ENCODE results near the gene CALR3.

CALR3 gene

GRCh38 chr19:16442386-16443276, 53.3 kb downstream of the CALR3 start:
- Histone ChIP-seq H2BK5ac (ENCODE audit: low read length) (no peak overlapping the region), H3K4me2 (ENCODE audit: insufficient read depth, low read length, poor library complexity, severe bottlenecking) (no peak overlapping the region), H4K91ac (ENCODE audit: low read depth, low read length, poor library complexity) (no peak overlapping the region), H3K79me1 (ENCODE audit: low read depth, low read length) (peaks cover 4% of the 10 kb centered on the region), H3K27me3 (ENCODE audit: control insufficient read depth in 3 of 3, insufficient read depth in 3 of 3, low read depth in 1 of 3, low read length in 3 of 3) (no peaks in the 10 kb centered on the region), H3K14ac (ENCODE audit: low read length) (no peak overlapping the region), H3K27ac (replicated peaks; ENCODE audit: low read length) (peak overlapping the region; percentile 45), H3K18ac (ENCODE audit: low read length) (no peak overlapping the region), H4K8ac (ENCODE audit: low read depth, low read length) (no peak overlapping the region), H2AK5ac (ENCODE audit: low read depth, low read length) (no peak overlapping the region), H2AFZ (ENCODE audit: low read length) (no peak overlapping the region), H2BK120ac (ENCODE audit: low read depth, low read length) (no peak overlapping the region), H3K4me3 (ENCODE audit: low read length in 2 of 2) (no peak overlapping the region), H3K9ac (ENCODE audit: low read depth, low read length, poor library complexity) (peak overlapping the region; percentile 24), H3K9me3 (replicated peaks in 1 of 2; ENCODE audit: control insufficient read depth in 2 of 2, insufficient read depth in 1 of 2, low read depth in 1 of 2, low read length in 2 of 2) (no peaks in the 10 kb centered on the region), H3K4me1 (ENCODE audit: control insufficient read depth in 2 of 2, insufficient read depth in 1 of 2, low read depth in 1 of 2, low read length in 2 of 2) (peaks cover 4 to 13% of the 10 kb centered on the region in 2 donors), H2BK12ac (ENCODE audit: low read length) (no peak overlapping the region), H3K4ac (ENCODE audit: low read length) (no peak overlapping the region), H3K36me3 (replicated peaks in 1 of 2; ENCODE audit: control insufficient read depth in 2 of 2, insufficient read depth in 2 of 2, low read length in 2 of 2) (peaks cover 10 to 34% of the 10 kb centered on the region in 2 donors), H2BK15ac (ENCODE audit: low read length) (no peak overlapping the region), H3K23ac (ENCODE audit: low read depth, low read length, poor library complexity) (peak overlapping the region; percentile 14)
- DNase-seq (ENCODE audit: low spot score) = no peak
- WGBS, 2 donors (ENCODE audit: extremely low coverage in 2 of 2, insufficient read length in 2 of 2, insufficient replicate concordance in 1 of 2) = no CpG with 5 or more reads among the region's 19 CpGs

- no peak overlapping the region for H2BK15ac ChIP-seq (ENCODE audit: low read length)
- peaks cover 4% of the 10 kb centered on the region for H3K79me1 ChIP-seq (ENCODE audit: low read depth, low read length)
- H3K23ac ChIP-seq (ENCODE audit: low read depth, low read length, poor library complexity) = no peak overlapping the region
- WGBS, 2 donors (ENCODE audit: extremely low coverage in 2 of 2, insufficient read length in 2 of 2, insufficient replicate concordance in 1 of 2) = no CpG with 5 or more reads among the region's 14 CpGs
- H4K91ac ChIP-seq (ENCODE audit: low read depth, low read length, poor library complexity) = no peak overlapping the region
- H2AK5ac ChIP-seq (ENCODE audit: low read depth, low read length) = no peak overlapping the region
- H3K18ac ChIP-seq (ENCODE audit: low read length) = no peak overlapping the region
- H3K4me2 ChIP-seq (ENCODE audit: insufficient read depth, low read length, poor library complexity, severe bottlenecking) = peak overlapping the region; percentile 43
- H3K36me3 ChIP-seq (replicated peaks in 1 of 2; ENCODE audit: control insufficient read depth in 2 of 2, insufficient read depth in 2 of 2, low read length in 2 of 2) = peaks cover 16 to 43% of the 10 kb centered on the region in 2 donors
- H3K9me3 ChIP-seq (replicated peaks in 1 of 2; ENCODE audit: control insufficient read depth in 2 of 2, insufficient read depth in 1 of 2, low read depth in 1 of 2, low read length in 2 of 2) = no peaks in the 10 kb centered on the region
- no peak overlapping the region for H2BK12ac ChIP-seq (ENCODE audit: low read length)
- H2BK120ac ChIP-seq (ENCODE audit: low read depth, low read length) = no peak overlapping the region
- no peak overlapping the region for H3K4ac ChIP-seq (ENCODE audit: low read length)
- H3K4me3 ChIP-seq (ENCODE audit: low read length in 2 of 2) = no peak overlapping the region
- no peak overlapping the region for H2BK5ac ChIP-seq (ENCODE audit: low read length)
- DNase-seq (ENCODE audit: low spot score) = peak; percentile 38
- H3K9ac ChIP-seq (ENCODE audit: low read depth, low read length, poor library complexity) = no peak overlapping the region
- H3K27ac ChIP-seq (replicated peaks; ENCODE audit: low read length) = no peak overlapping the region
- no peaks in the 10 kb centered on the region for H3K27me3 ChIP-seq (ENCODE audit: control insufficient read depth in 3 of 3, insufficient read depth in 3 of 3, low read depth in 1 of 3, low read length in 3 of 3)
- no peak overlapping the region for H4K8ac ChIP-seq (ENCODE audit: low read depth, low read length)
- H3K4me1 ChIP-seq (ENCODE audit: control insufficient read depth in 2 of 2, insufficient read depth in 1 of 2, low read depth in 1 of 2, low read length in 2 of 2) = peaks cover 4 to 13% of the 10 kb centered on the region in 2 donors
- peak overlapping the region; percentile 64 for H2AFZ ChIP-seq (ENCODE audit: low read length)
- H3K14ac ChIP-seq (ENCODE audit: low read length) = no peak overlapping the region
Observed at GRCh38 chr19:16441661-16442162, 54.3 kb downstream of the CALR3 start.

- Histone ChIP-seq H2BK15ac (ENCODE audit: low read length) (no peak overlapping the region), H2AK5ac (ENCODE audit: low read depth, low read length) (no peak overlapping the region), H2AFZ (ENCODE audit: low read length) (no peak overlapping the region), H4K91ac (ENCODE audit: low read depth, low read length, poor library complexity) (no peak overlapping the region), H2BK120ac (ENCODE audit: low read depth, low read length) (no peak overlapping the region), H3K23ac (ENCODE audit: low read depth, low read length, poor library complexity) (no peak overlapping the region), H3K27me3 (ENCODE audit: control insufficient read depth in 3 of 3, insufficient read depth in 3 of 3, low read depth in 1 of 3, low read length in 3 of 3) (no peaks in the 10 kb centered on the region), H3K4me1 (ENCODE audit: control insufficient read depth in 2 of 2, insufficient read depth in 1 of 2, low read depth in 1 of 2, low read length in 2 of 2) (peaks cover 0 to 2% of the 10 kb centered on the region in 2 donors), H3K36me3 (replicated peaks in 1 of 2; ENCODE audit: control insufficient read depth in 2 of 2, insufficient read depth in 2 of 2, low read length in 2 of 2) (peaks cover 34 to 85% of the 10 kb centered on the region in 2 donors), H3K9ac (ENCODE audit: low read depth, low read length, poor library complexity) (no peak overlapping the region), H3K9me3 (replicated peaks in 1 of 2; ENCODE audit: control insufficient read depth in 2 of 2, insufficient read depth in 1 of 2, low read depth in 1 of 2, low read length in 2 of 2) (no peaks in the 10 kb centered on the region), H3K27ac (replicated peaks; ENCODE audit: low read length) (no peak overlapping the region), H3K14ac (ENCODE audit: low read length) (no peak overlapping the region), H3K4me2 (ENCODE audit: insufficient read depth, low read length, poor library complexity, severe bottlenecking) (no peak overlapping the region), H3K79me1 (ENCODE audit: low read depth, low read length) (no peaks in the 10 kb centered on the region), H3K4me3 (ENCODE audit: low read length in 2 of 2) (no peak overlapping the region), H2BK5ac (ENCODE audit: low read length) (no peak overlapping the region), H4K8ac (ENCODE audit: low read depth, low read length) (no peak overlapping the region), H2BK12ac (ENCODE audit: low read length) (no peak overlapping the region), H3K4ac (ENCODE audit: low read length) (no peak overlapping the region), H3K18ac (ENCODE audit: low read length) (no peak overlapping the region)
- no CpG with 5 or more reads among the region's 6 CpGs for WGBS, 2 donors (ENCODE audit: extremely low coverage in 2 of 2, insufficient read length in 2 of 2, insufficient replicate concordance in 1 of 2)
- no peak for DNase-seq (ENCODE audit: low spot score)
Observed at GRCh38 chr19:16436780-16437332, 59.1 kb downstream of the CALR3 start.

DNA sequence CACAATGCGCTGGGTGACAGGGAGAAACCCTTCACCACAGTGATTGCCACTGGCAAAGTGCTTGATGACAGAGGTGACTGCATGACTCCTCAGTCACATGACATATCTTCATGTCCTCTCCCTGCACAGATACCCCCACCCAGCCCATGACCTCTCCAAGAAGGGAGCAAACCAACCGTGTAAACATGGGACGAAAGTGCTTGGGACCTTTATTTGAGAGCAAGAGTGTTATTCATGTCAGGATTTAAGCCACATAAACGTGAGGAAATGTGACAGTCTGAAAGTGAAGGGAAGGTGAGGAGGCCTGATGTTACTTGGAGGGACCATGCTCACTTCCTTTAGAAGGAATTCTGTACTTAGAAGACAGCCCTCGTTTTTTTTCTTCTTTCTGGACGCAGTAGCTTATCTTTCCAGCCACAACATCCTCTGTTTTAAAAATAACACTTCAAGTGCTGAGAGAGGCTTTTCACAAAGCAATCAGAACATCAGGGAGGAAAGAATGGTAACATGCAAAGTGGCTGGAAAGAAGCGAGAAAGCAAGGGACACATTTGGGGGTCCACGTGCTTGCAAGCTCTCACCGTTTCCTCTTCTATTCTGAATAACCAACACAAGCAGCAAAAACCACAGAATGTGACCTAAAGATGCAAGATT, 59.8 kb downstream of the CALR3 start:
- H4K91ac ChIP-seq (ENCODE audit: low read depth, low read length, poor library complexity) = no peak overlapping the region
- no peak overlapping the region for H2BK12ac ChIP-seq (ENCODE audit: low read length)
- H3K27ac ChIP-seq (replicated peaks; ENCODE audit: low read length) = no peak overlapping the region
- no peak overlapping the region for H3K4ac ChIP-seq (ENCODE audit: low read length)
- no peak overlapping the region for H3K18ac ChIP-seq (ENCODE audit: low read length)
- no peak overlapping the region for H3K4me3 ChIP-seq (ENCODE audit: low read length in 2 of 2)
- no peak overlapping the region for H2BK15ac ChIP-seq (ENCODE audit: low read length)
- no peak for DNase-seq (ENCODE audit: low spot score)
- no peak overlapping the region for H3K14ac ChIP-seq (ENCODE audit: low read length)
- H4K8ac ChIP-seq (ENCODE audit: low read depth, low read length) = no peak overlapping the region
- no peaks in the 10 kb centered on the region for H3K27me3 ChIP-seq (ENCODE audit: control insufficient read depth in 3 of 3, insufficient read depth in 3 of 3, low read depth in 1 of 3, low read length in 3 of 3)
- no peak overlapping the region for H2BK5ac ChIP-seq (ENCODE audit: low read length)
- no peaks in the 10 kb centered on the region for H3K79me1 ChIP-seq (ENCODE audit: low read depth, low read length)
- no CpG with 5 or more reads among the region's 9 CpGs for WGBS, 2 donors (ENCODE audit: extremely low coverage in 2 of 2, insufficient read length in 2 of 2, insufficient replicate concordance in 1 of 2)
- H3K4me1 ChIP-seq (ENCODE audit: control insufficient read depth in 2 of 2, insufficient read depth in 1 of 2, low read depth in 1 of 2, low read length in 2 of 2) = no peaks in the 10 kb centered on the region
- H2AK5ac ChIP-seq (ENCODE audit: low read depth, low read length) = no peak overlapping the region
- no peak overlapping the region for H2AFZ ChIP-seq (ENCODE audit: low read length)
- no peaks in the 10 kb centered on the region for H3K9me3 ChIP-seq (replicated peaks in 1 of 2; ENCODE audit: control insufficient read depth in 2 of 2, insufficient read depth in 1 of 2, low read depth in 1 of 2, low read length in 2 of 2)
- no peak overlapping the region for H2BK120ac ChIP-seq (ENCODE audit: low read depth, low read length)
- H3K9ac ChIP-seq (ENCODE audit: low read depth, low read length, poor library complexity) = no peak overlapping the region
- H3K23ac ChIP-seq (ENCODE audit: low read depth, low read length, poor library complexity) = no peak overlapping the region
- H3K4me2 ChIP-seq (ENCODE audit: insufficient read depth, low read length, poor library complexity, severe bottlenecking) = no peak overlapping the region
- peaks cover 37 to 91% of the 10 kb centered on the region in 2 donors for H3K36me3 ChIP-seq (replicated peaks in 1 of 2; ENCODE audit: control insufficient read depth in 2 of 2, insufficient read depth in 2 of 2, low read length in 2 of 2)
